ENCODE results near the gene RAB1B. TPM values are rescaled to one million over a fixed set of nuclear protein-coding genes. Genes with fewer than 3 reads are reported as not detected.
A peak's percentile ranks its signal among the peaks of the same experiment; 100 is the strongest.

RAB1B gene
- total and polyA plus RNA-seq, 9 donors = 69.7 to 111 (median 101) TPM

GRCh38 chr11:66312549-66313320, 44.3 kb downstream of the RAB1B start:
- H3K9me3 ChIP-seq (replicated peaks; ENCODE audit: control insufficient read depth, low read depth, low read length) = no peaks in the 10 kb centered on the region
- H3K4me3 ChIP-seq (ENCODE audit: low read length) = peak overlapping the region; percentile 62
- H3K4me1 ChIP-seq (ENCODE audit: control insufficient read depth, insufficient read depth, low read length) = peaks cover 50% of the 10 kb centered on the region
- DNase-seq = peak; percentile 99
- 1% methylated on average over 47 of the region's 52 CpGs for WGBS (ENCODE audit: insufficient coverage)
- no peaks in the 10 kb centered on the region for H3K36me3 ChIP-seq (ENCODE audit: control insufficient read depth, insufficient read depth, low read length)
- peak overlapping the region; percentile 97 for H3K27ac ChIP-seq (ENCODE audit: low read length)
- H3K27me3 ChIP-seq (ENCODE audit: control insufficient read depth, insufficient read depth, low read length) = peaks cover 15% of the 10 kb centered on the region

GRCh38 chr11:66313321-66314185, 45.1 kb downstream of the RAB1B start:
- DNase-seq = peak; percentile 93
- Histone ChIP-seq H3K4me1 (ENCODE audit: control insufficient read depth, insufficient read depth, low read length) (peaks cover 58% of the 10 kb centered on the region), H3K4me3 (ENCODE audit: low read length) (peak overlapping the region; percentile 46), H3K36me3 (ENCODE audit: control insufficient read depth, insufficient read depth, low read length) (no peaks in the 10 kb centered on the region), H3K9me3 (replicated peaks; ENCODE audit: control insufficient read depth, low read depth, low read length) (no peaks in the 10 kb centered on the region), H3K27ac (ENCODE audit: low read length) (peak overlapping the region; percentile 97), H3K27me3 (ENCODE audit: control insufficient read depth, insufficient read depth, low read length) (peaks cover 15% of the 10 kb centered on the region)
- WGBS (ENCODE audit: insufficient coverage) = 11% methylated on average over 29 of the region's 38 CpGs

- Histone ChIP-seq H3K4me1 (ENCODE audit: control insufficient read depth, insufficient read depth, low read length) (peaks cover 64% of the 10 kb centered on the region), H3K27me3 (ENCODE audit: control insufficient read depth, insufficient read depth, low read length) (peaks cover 15% of the 10 kb centered on the region), H3K4me3 (ENCODE audit: low read length) (peak overlapping the region; percentile 46)
These were observed 45.7 kb downstream of the RAB1B start for GRCh38 chr11:66314186-66314501.

GRCh38 chr11:66314561-66315497, 46.4 kb downstream of the RAB1B start:
- Histone ChIP-seq H3K4me3 (ENCODE audit: low read length) (peak overlapping the region; percentile 46), H3K4me1 (ENCODE audit: control insufficient read depth, insufficient read depth, low read length) (peaks cover 65% of the 10 kb centered on the region), H3K27ac (ENCODE audit: low read length) (peak overlapping the region; percentile 97), H3K27me3 (ENCODE audit: control insufficient read depth, insufficient read depth, low read length) (peaks cover 13% of the 10 kb centered on the region), H3K36me3 (ENCODE audit: control insufficient read depth, insufficient read depth, low read length) (no peaks in the 10 kb centered on the region), H3K9me3 (replicated peaks; ENCODE audit: control insufficient read depth, low read depth, low read length) (no peaks in the 10 kb centered on the region)
- 62% methylated on average over 17 of the region's 17 CpGs for WGBS (ENCODE audit: insufficient coverage)
- DNase-seq = peak; percentile 13

More at GRCh38 chr11:66314186-66314501, 45.7 kb downstream of the RAB1B start:
- no CpG with 5 or more reads among the region's 1 CpG for WGBS (ENCODE audit: insufficient coverage)
- no peak for DNase-seq
- H3K36me3 ChIP-seq (ENCODE audit: control insufficient read depth, insufficient read depth, low read length) = no peaks in the 10 kb centered on the region
- peak overlapping the region; percentile 97 for H3K27ac ChIP-seq (ENCODE audit: low read length)
- H3K9me3 ChIP-seq (replicated peaks; ENCODE audit: control insufficient read depth, low read depth, low read length) = no peaks in the 10 kb centered on the region

- peaks cover 65% of the 10 kb centered on the region for H3K4me1 ChIP-seq (ENCODE audit: control insufficient read depth, insufficient read depth, low read length)
- peaks cover 8% of the 10 kb centered on the region for H3K27me3 ChIP-seq (ENCODE audit: control insufficient read depth, insufficient read depth, low read length)
- H3K27ac ChIP-seq (ENCODE audit: low read length) = peak overlapping the region; percentile 22
- H3K36me3 ChIP-seq (ENCODE audit: control insufficient read depth, insufficient read depth, low read length) = no peaks in the 10 kb centered on the region
- no peaks in the 10 kb centered on the region for H3K9me3 ChIP-seq (replicated peaks; ENCODE audit: control insufficient read depth, low read depth, low read length)
- WGBS (ENCODE audit: insufficient coverage) = 69% methylated on average over 14 of the region's 14 CpGs
- H3K4me3 ChIP-seq (ENCODE audit: low read length) = peak overlapping the region; percentile 46
- DNase-seq = no peak
These were observed 47.1 kb downstream of the RAB1B start for GRCh38 chr11:66315498-66315885.

GRCh38 chr11:66315921-66316811, 47.7 kb downstream of the RAB1B start:
- peaks cover 6% of the 10 kb centered on the region for H3K27me3 ChIP-seq (ENCODE audit: control insufficient read depth, insufficient read depth, low read length)
- H3K4me3 ChIP-seq (ENCODE audit: low read length) = peak overlapping the region; percentile 46
- H3K36me3 ChIP-seq (ENCODE audit: control insufficient read depth, insufficient read depth, low read length) = no peaks in the 10 kb centered on the region
- WGBS (ENCODE audit: insufficient coverage) = 24% methylated on average over 49 of the region's 52 CpGs
- peak overlapping the region; percentile 22 for H3K27ac ChIP-seq (ENCODE audit: low read length)
- H3K4me1 ChIP-seq (ENCODE audit: control insufficient read depth, insufficient read depth, low read length) = peaks cover 65% of the 10 kb centered on the region
- H3K9me3 ChIP-seq (replicated peaks; ENCODE audit: control insufficient read depth, low read depth, low read length) = no peaks in the 10 kb centered on the region
- DNase-seq = no peak

GRCh38 chr11:66316849-66317251, 48.4 kb downstream of the RAB1B start, which contains the start of gene CD248:
CD248 (minus strand) TSS chr11:66317044; CDS start chr11:66317027, 17 bp downstream.
- Histone ChIP-seq H3K27me3 (ENCODE audit: control insufficient read depth, insufficient read depth, low read length) (peaks cover 5% of the 10 kb centered on the region), H3K4me3 (ENCODE audit: low read length) (peak within 1 kb of the TSS; percentile 46), H3K9me3 (replicated peaks; ENCODE audit: control insufficient read depth, low read depth, low read length) (no peaks in the 10 kb centered on the region), H3K4me1 (ENCODE audit: control insufficient read depth, insufficient read depth, low read length) (peaks cover 59% of the 10 kb centered on the region), H3K36me3 (ENCODE audit: control insufficient read depth, insufficient read depth, low read length) (no peaks in the 10 kb centered on the region), H3K27ac (ENCODE audit: low read length) (peak within 1 kb of the TSS; percentile 85)
- peak; percentile 95 for DNase-seq
- WGBS (ENCODE audit: insufficient coverage) = 3% methylated on average over 27 of the region's 29 CpGs

- under 1% methylated on average over 13 of the region's 14 CpGs for WGBS (ENCODE audit: insufficient coverage)
These were observed 48.9 kb downstream of the RAB1B start for GRCh38 chr11:66317322-66317722.

More at GRCh38 chr11:66317322-66317722, 48.9 kb downstream of the RAB1B start:
- H3K36me3 ChIP-seq (ENCODE audit: control insufficient read depth, insufficient read depth, low read length) = no peaks in the 10 kb centered on the region
- peak; percentile 66 for DNase-seq
- peaks cover 5% of the 10 kb centered on the region for H3K27me3 ChIP-seq (ENCODE audit: control insufficient read depth, insufficient read depth, low read length)
- no peaks in the 10 kb centered on the region for H3K9me3 ChIP-seq (replicated peaks; ENCODE audit: control insufficient read depth, low read depth, low read length)
- H3K27ac ChIP-seq (ENCODE audit: low read length) = peak overlapping the region; percentile 85
- H3K4me1 ChIP-seq (ENCODE audit: control insufficient read depth, insufficient read depth, low read length) = peaks cover 56% of the 10 kb centered on the region
- H3K4me3 ChIP-seq (ENCODE audit: low read length) = no peak overlapping the region
